GM18526 (cell line): ENCODE measurements around the gene ZNF784.

Source experiments
- POLR2A ChIP-seq: IDR thresholded peaks from 3 replicates; pipeline ENCODE4 v1.6.1; 2011; ENCODE audit not compliant: insufficient read length; ENCODE audit errors: extremely low read depth

Gene ZNF784, protein sequence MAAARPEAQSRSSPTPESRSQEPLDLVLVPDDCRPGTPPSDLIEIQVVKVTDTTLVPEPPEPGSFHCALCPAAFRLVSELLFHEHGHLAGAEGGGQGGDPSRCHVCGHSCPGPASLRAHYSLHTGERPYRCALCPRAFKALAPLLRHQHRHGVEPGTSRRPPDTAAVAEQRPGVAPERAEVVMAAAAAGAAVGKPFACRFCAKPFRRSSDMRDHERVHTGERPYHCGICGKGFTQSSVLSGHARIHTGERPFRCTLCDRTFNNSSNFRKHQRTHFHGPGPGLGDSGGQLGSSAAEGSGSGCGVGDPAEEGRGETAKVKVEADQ

DNA sequence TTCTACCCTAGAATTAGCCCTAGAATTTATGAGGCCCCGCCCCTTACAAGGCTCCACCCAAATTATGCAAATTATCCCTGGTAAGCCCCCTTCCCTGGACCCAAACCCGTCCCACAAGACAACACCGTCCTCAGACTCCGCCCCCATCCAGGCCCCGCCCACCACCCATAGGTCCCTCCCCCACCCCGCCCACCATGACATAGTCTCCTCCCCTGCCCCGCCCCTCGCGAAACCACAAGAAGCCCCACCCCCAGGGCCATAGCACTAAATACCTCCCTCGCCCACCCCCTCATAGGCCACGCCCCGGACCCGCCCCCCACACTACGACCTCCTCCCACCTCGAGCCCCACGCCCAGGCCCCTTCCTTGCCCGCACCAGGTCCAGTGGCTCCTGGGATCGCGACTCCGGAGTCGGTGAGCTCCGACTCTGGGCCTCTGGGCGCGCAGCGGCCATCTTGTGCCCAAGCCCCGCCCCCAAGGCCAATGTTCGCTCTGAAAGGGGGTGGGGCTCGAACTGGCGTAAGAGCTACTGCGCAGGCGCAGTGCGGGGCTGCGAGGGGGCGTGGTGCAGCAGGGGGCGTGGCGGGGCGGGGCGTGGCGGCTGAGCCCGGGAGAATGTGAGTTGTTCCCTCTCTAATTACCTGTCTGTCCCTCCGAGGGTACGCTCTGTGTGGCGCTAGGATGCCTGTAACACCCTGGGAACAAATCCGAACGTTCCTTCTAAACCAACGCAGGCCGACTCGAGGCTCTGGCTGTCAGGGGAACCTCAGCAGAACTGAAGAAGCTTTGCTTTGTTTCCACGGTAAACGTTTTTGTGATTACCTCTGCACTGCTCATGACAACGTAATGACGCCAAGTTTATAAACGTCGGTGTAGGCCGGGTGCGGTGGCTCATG lies at the start of gene ZNF784:
Gene ZNF784, minus strand, starts transcription at position 458 of the 895 bp plus-strand sequence. Its CDS starts 5 bp downstream, at position 453.
- peak; percentile 89 for TF ChIP-seq POLR2A

DNA sequence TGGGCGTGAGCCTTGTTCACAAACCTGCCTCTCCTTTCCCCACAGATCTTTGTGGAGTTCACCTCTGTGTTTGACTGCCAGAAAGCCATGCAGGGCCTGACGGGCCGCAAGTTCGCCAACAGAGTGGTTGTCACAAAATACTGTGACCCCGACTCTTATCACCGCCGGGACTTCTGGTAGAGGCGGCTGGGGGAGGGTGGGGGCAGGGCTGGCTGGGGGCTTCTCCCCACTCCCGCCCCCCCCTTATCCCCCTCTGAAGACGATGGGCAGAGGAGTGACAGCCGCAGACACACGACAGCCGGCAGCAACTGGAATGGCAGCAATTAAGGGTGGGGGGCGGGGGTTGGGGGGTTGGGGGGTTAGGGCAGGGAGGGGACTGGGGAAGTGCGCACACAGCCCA lies 49.5 kb upstream of the ZNF784 start:
- no peak for TF ChIP-seq POLR2A

DNA sequence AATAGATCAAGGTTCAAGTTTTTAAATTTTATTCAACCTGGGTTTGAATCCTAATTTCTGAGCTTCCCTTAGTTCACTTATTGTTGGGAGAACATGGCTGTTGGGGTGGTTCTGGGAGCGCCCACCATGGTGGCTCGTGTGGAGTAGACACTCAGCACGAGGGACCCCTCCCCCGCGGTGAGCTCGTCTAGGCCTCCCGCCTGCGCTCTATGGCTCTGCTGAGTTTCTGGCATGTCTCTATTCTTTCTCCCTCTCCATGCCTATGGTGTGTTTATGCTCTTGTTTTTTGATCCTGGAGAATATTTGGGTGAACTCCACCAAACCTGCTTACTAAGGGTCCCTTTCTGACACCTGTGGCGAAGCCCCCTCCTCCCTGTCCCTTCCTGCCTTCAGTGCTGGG lies 49.1 kb upstream of the ZNF784 start:
- TF ChIP-seq POLR2A = no peak

DNA sequence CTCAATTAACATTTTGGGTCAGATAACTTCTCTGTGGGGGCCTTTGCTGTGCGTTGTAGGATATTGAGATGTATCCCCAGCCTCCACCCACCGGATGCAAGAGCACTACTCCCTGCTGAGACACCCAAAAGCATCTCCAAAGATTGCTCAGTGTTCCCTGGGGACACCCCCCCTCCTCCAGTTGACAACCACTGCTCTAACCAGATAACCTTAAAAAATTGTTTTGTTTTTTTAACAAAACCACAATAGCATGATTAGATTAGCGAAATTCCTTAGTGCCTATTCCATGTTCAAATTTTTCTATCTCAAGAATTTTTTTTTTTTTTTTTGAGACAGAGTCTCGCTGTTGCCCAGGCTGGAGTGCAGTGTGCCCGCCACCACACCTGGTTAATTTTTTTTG lies 48.1 kb upstream of the ZNF784 start:
- no peak for TF ChIP-seq POLR2A

DNA sequence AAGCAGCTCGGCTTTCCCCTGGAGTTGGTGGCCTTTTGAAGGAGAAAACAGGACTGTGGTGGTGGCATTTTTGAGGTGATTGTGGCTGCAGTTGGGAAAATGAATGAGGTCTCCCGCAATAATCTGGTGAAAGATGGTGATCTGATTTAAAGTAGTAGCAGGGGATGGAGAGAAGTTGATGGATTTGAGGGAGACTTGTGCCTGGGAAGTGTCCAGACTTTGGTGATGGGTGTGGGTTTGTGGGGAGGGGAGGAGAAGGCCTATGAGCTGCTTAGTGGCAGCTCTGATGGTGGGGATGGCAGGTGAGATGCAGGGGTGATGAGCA lies 46.6 kb upstream of the ZNF784 start:
- no peak for TF ChIP-seq POLR2A

DNA sequence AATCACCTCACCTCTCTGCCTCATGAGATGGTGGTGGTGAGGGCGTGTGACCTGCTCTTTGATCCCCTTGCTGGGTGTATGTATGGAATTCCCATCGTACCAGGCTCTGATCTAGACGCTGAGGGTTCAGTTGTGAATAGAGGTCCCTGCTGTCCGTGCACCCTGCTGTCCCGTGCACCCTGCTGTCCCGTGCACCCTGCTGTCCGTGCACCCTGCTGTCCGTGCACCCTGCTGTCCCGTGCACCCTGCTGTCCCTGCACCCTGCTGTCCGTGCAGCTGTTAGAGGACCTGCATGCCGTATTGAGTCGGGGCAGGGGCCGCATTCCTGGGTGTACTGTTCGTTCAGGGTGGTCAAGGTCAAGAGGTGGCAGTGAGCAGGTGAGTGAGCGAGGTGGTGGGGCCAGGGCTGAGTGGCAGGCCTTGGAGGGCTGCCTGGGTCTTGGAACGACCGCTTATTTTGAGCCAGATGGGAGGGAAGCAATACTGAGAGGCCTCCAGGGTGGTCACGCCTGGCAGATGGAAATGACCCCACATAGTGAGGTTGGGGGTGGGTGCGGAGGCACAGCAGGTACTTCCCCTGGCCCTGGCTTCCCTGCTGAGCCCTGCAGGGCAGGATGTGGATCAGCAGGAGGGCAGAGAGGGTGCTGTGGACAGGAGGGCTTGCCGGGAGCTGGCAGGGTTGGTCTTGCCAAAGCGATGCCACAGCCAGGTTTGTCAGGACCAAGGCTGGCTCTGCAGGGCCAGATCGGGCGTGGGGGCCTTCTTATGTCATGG lies 46.1 kb upstream of the ZNF784 start:
- no peak for TF ChIP-seq POLR2A

DNA sequence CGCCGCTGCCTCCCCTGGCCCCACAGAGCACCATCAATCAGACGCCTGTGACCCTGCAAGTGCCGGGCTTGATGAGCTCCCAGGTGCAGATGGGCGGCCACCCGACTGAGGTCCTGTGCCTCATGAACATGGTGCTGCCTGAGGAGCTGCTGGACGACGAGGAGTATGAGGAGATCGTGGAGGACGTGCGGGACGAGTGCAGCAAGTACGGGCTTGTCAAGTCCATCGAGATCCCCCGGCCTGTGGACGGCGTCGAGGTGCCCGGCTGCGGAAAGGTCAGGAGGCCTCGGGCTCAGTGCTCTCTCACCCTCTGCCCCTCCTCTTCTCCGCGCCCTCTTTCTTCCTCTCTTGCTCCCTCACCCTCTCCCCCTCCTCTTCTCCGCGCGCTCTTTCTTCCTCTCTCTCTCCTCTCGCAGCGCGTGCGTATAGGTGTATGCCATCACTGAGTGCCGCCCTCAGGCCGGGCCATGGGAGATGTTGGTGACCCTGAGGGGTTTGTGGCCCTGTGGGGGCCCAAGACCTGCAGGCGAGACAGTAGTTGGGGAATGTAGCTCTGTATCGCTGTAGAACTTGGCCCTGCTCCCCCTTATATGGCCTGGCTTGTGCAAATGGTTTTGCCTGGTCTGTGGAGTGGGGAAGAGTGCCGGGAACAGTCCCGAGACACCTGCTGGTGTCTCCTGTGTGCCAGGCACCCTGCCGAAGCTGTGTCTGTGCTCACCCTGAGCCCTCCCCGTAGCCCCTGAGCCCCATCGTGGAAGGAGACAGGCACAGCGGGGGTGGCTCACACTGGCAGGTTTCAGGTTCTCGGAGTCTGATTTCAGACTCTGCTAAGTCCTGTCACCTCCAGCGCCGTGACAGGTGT lies 45.3 kb upstream of the ZNF784 start:
- peak; percentile 10 for TF ChIP-seq POLR2A

DNA sequence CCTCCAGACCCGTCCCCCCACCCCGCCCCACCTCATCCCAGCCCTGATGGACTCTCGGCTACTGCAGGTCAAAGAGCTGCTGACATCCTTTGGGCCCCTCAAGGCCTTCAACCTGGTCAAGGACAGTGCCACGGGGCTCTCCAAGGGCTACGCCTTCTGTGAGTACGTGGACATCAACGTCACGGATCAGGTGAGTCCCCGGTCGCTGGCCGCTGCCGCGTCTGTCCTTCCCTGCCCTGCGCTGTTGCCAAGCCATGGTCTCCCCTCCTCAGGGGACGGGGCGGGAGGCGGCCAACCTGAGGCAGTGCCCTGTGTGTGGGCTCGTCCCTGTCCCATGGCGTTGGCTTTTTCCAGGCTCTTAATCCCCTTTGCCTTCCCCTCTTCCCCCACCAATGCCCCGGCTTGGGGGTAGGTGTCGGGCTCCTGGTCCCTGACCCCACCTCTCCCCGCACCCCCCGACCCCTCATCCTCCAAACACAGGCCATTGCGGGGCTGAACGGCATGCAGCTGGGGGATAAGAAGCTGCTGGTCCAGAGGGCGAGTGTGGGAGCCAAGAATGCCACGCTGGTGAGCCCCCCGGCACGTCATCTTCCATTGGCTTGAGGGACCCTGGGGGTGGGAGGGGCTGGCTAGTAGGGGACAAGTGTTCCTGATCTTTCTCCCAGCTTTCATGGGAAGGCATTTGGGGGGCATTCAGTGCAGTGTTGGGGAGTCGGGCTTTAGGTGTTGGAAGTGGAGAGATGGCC lies 44.4 kb upstream of the ZNF784 start:
- no peak for TF ChIP-seq POLR2A

DNA sequence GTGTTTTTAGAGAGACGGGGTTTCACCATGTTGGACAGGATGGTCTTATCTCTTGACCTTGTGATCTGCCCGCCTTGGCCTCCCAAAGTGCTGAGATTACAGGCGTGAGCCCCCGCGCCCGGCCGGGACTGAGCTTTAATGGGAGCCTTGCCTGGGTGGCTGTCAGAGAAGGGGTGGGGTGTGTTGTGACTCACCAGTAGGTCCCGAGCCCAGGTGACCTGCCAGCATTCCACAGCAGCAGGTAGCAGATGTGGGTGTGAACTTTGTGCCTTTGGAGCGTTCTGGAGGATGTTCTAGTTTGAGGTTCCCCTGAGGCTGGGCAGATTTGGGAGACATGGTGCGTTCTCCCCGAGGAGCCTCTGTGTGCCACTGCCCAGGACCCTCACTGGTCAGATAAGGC lies 43.6 kb upstream of the ZNF784 start:
- TF ChIP-seq POLR2A = no peak

DNA sequence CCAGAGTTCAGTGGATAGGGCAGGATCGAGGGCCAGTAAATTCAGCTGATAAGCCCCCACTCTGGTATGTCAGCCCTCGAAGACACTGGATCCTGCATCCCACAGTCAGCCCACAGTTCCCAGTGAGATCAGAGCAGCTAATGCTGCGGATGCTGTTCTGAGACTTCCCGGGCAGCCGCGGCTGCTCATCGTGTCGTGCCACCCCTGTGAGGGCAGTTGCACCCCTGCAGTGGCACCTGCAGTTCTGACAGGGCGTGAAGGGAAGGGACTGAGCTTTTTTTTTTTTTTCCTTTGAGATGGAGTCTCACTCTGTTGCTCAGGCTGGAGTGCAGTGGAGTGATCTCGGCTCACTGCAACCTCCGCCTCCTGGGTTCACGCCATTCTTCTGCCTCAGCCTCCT lies 43.1 kb upstream of the ZNF784 start:
- no peak for TF ChIP-seq POLR2A

DNA sequence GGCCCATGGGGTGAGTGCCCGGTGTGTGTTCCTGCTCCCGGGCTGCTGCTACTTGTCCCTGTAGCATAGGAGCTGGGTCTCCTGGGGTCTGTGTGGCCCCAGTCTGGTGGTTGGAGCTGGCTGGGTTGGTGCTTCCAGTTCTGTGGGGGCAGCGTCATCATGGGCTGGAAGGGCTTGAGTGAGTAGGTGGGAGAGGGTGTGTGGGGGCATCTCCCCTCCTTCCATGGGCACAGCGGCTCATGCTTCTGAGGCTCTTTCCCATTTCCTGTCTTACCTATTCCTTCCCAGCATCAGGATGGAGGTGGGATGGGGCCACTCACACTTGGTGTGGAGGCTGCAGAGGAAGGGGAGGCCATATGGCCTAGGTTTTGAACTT lies 42.6 kb upstream of the ZNF784 start:
- TF ChIP-seq POLR2A = no peak

DNA sequence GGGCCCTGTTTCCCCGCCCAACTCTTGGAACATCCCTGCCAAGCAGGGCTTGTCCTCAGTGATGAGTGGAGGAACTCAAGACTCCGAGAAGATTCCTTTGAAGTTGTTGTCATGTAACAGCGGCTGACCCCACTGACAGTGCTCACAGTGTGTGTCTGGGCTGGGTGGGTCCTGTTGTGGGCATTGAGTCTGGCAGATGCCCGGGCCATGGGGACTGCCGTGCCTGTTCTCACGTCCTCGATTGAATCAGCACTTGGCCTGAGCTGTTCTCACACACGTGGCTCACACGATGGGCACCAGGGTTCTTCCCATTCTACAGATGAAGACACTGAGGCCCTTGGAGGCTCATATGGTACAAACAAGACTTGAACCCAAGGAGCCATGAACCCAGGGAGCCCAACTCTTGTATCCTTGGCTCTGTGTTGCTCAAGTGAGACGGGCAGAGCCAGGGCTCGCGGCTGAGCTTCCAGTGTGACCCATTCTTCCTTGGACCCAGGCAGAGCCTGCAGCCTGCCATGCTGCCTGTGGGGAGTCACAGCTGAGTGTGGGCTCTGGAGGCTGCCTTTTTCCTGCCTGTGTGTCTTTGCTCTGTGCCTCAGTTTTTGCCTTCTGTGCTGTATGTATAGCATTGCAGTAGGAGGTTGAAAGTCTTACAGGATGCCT lies 42.1 kb upstream of the ZNF784 start:
- TF ChIP-seq POLR2A = no peak

DNA sequence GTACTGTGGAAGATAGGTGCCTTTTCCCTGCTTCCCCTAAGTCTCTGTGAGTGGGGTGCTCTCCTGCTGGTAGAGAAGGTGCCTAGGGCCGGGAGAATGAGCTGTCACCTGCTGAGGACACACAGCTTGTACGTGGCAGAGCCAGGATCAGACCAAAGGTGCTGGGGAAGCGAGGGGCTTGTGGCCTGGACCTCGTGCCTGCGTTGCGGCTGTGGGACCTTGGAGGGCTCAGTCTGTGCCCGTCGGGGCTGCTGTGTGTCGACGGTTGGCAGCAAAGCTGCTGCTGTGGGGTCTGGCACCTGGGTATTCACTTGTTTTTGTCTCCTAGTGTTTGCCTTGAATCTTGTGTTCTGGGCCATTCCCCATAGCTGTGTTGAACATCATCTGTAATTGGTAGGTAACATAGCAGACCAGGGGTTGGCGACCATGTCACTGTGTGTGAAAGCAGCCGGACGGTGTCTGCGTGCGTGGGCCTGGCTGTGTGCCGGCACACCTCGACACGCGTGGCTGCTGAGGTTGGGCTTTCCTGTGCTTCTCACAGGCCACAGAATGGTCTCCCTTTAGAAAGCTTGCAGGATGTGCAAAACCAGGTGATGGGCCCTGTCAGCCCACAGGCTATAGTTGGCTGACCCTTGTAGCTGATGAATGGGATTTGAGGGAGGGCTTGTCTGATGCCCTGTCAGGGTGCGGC lies 39.6 kb upstream of the ZNF784 start:
- no peak for TF ChIP-seq POLR2A
